ENCODE results near the gene SORCS2. TPM values are rescaled to one million over a fixed set of nuclear protein-coding genes. Genes with fewer than 3 reads are reported as not detected.

SORCS2 gene
- total RNA-seq, 1 donor from 2014 or later, result 7.1 TPM

GRCh38 chr4:7227008-7227407 is 34.7 kb downstream of the SORCS2 start:
- Mint-ChIP-seq H3K27ac (no peak overlapping the region), H3K4me1 (peaks cover 8% of the 10 kb centered on the region), H3K36me3 (no peaks in the 10 kb centered on the region), H3K4me3 (no peak overlapping the region), H3K27me3 (ENCODE audit: low read depth) (no peaks in the 10 kb centered on the region), H3K9me3 (no peaks in the 10 kb centered on the region)
- no peak for DNase-seq (ENCODE audit: low spot score in 2 of 2, unreplicated experiment in 2 of 2)
- no peak for TF ChIP-seq CTCF (IDR thresholded peaks at IDR 0.05; ENCODE audit: unreplicated experiment)

GRCh38 chr4:7228734-7229133 is 36.4 kb downstream of the SORCS2 start:
- no peak for DNase-seq (ENCODE audit: low spot score in 2 of 2, unreplicated experiment in 2 of 2)
- no peaks in the 10 kb centered on the region for H3K36me3 Mint-ChIP-seq
- peaks cover 8% of the 10 kb centered on the region for H3K4me1 Mint-ChIP-seq
- H3K4me3 Mint-ChIP-seq, result no peak overlapping the region
- H3K9me3 Mint-ChIP-seq, result no peaks in the 10 kb centered on the region
- H3K27ac Mint-ChIP-seq, result no peak overlapping the region
- no peak for TF ChIP-seq CTCF (IDR thresholded peaks at IDR 0.05; ENCODE audit: unreplicated experiment)
- H3K27me3 Mint-ChIP-seq (ENCODE audit: low read depth), result no peaks in the 10 kb centered on the region

GRCh38 chr4:7232061-7232650 is 39.8 kb downstream of the SORCS2 start:
- peaks cover 9% of the 10 kb centered on the region for H3K4me1 Mint-ChIP-seq
- H3K27me3 Mint-ChIP-seq (ENCODE audit: low read depth), result no peaks in the 10 kb centered on the region
- no peaks in the 10 kb centered on the region for H3K36me3 Mint-ChIP-seq
- H3K9me3 Mint-ChIP-seq, result no peaks in the 10 kb centered on the region
- H3K27ac Mint-ChIP-seq, result no peak overlapping the region
- no peak for DNase-seq (ENCODE audit: low spot score in 2 of 2, unreplicated experiment in 2 of 2)
- no peak for TF ChIP-seq CTCF (IDR thresholded peaks at IDR 0.05; ENCODE audit: unreplicated experiment)
- no peak overlapping the region for H3K4me3 Mint-ChIP-seq

- H3K27me3 Mint-ChIP-seq (ENCODE audit: low read depth), result no peaks in the 10 kb centered on the region
- no peaks in the 10 kb centered on the region for H3K9me3 Mint-ChIP-seq
- peaks cover 4% of the 10 kb centered on the region for H3K4me1 Mint-ChIP-seq
- H3K36me3 Mint-ChIP-seq, result no peaks in the 10 kb centered on the region
- no peak overlapping the region for H3K4me3 Mint-ChIP-seq
- DNase-seq (ENCODE audit: low spot score in 2 of 2, unreplicated experiment in 2 of 2), result no peak
- no peak overlapping the region for H3K27ac Mint-ChIP-seq
- TF ChIP-seq CTCF (IDR thresholded peaks at IDR 0.05; ENCODE audit: unreplicated experiment), result no peak
These were observed 40.8 kb downstream of the SORCS2 start for GRCh38 chr4:7233006-7233580.

GRCh38 chr4:7233601-7234000 is 41.3 kb downstream of the SORCS2 start:
- H3K4me3 Mint-ChIP-seq, result no peak overlapping the region
- H3K27me3 Mint-ChIP-seq (ENCODE audit: low read depth), result no peaks in the 10 kb centered on the region
- no peaks in the 10 kb centered on the region for H3K9me3 Mint-ChIP-seq
- DNase-seq (ENCODE audit: low spot score in 2 of 2, unreplicated experiment in 2 of 2), result no peak
- no peak overlapping the region for H3K27ac Mint-ChIP-seq
- no peaks in the 10 kb centered on the region for H3K36me3 Mint-ChIP-seq
- H3K4me1 Mint-ChIP-seq, result peaks cover 4% of the 10 kb centered on the region
- no peak for TF ChIP-seq CTCF (IDR thresholded peaks at IDR 0.05; ENCODE audit: unreplicated experiment)

Data from mesothelial cell of epicardium (in vitro differentiated cells).